GM06990 (cell line): Measurements from ENCODE around the gene OSBPL10.

Experiments used
- DNase-seq: peaks from one replicate; pipeline ENCODE4 v3.0.0-alpha.2; 2011; ENCODE audit not compliant: insufficient read length; ENCODE audit errors: extremely low read depth
- H3K27me3 ChIP-seq: replicated peaks from 2 replicates; pipeline ENCODE4 v1.6.0; 2011; ENCODE audit warnings: low read length; ENCODE audit not compliant: control insufficient read depth, insufficient read depth
- H3K36me3 ChIP-seq: 2 replicates; pipeline ENCODE4 v1.5.1; 2011; ENCODE audit warnings: low read length; ENCODE audit not compliant: control insufficient read depth, insufficient read depth
- H3K4me3 ChIP-seq: replicated peaks from 2 replicates; pipeline ENCODE4 v1.5.1; 2011; ENCODE audit warnings: low read depth, mild to moderate bottlenecking, control low read depth, low read length
- TF ChIP-seq, protein P1 (sequence below): IDR thresholded peaks from 2 replicates; pipeline ENCODE4 v1.5.1; 2011; ENCODE audit warnings: low read length, control low read depth, mild to moderate bottlenecking, inconsistent platforms; ENCODE audit not compliant: insufficient read depth, poor library complexity, severe bottlenecking

The OSBPL10 gene

DNA sequence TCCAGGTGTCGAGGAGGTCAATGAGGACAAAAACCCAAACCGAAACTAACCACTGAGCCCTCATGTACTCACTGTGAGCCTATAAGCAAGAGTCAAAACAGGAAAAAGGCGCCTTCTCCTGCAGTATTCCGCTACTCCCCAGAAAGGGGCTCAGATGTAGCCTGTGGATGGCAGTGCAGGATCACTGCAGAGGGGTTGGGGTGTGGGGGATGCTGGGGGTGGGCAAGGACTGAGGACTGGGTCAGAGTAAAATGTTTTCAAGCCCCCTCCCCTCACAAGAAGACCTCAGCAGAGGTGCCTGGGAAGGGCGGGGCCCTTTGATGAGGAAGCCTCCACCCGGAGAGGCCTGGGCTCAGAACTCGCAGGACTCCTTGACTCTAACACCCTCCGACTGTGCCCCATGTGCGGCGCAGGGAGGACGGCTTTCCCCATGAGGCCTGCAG, 170.1 kb downstream of the OSBPL10 start:
- no peaks in the 10 kb centered on the region; the same call in 1 of the 2 replicates for H3K27me3 ChIP-seq
- H3K36me3 ChIP-seq = no peaks in the 10 kb centered on the region
- no peak overlapping the region for H3K4me3 ChIP-seq
- DNase-seq = no peak
- TF ChIP-seq, protein P1, sequence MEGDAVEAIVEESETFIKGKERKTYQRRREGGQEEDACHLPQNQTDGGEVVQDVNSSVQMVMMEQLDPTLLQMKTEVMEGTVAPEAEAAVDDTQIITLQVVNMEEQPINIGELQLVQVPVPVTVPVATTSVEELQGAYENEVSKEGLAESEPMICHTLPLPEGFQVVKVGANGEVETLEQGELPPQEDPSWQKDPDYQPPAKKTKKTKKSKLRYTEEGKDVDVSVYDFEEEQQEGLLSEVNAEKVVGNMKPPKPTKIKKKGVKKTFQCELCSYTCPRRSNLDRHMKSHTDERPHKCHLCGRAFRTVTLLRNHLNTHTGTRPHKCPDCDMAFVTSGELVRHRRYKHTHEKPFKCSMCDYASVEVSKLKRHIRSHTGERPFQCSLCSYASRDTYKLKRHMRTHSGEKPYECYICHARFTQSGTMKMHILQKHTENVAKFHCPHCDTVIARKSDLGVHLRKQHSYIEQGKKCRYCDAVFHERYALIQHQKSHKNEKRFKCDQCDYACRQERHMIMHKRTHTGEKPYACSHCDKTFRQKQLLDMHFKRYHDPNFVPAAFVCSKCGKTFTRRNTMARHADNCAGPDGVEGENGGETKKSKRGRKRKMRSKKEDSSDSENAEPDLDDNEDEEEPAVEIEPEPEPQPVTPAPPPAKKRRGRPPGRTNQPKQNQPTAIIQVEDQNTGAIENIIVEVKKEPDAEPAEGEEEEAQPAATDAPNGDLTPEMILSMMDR = no peak

DNA sequence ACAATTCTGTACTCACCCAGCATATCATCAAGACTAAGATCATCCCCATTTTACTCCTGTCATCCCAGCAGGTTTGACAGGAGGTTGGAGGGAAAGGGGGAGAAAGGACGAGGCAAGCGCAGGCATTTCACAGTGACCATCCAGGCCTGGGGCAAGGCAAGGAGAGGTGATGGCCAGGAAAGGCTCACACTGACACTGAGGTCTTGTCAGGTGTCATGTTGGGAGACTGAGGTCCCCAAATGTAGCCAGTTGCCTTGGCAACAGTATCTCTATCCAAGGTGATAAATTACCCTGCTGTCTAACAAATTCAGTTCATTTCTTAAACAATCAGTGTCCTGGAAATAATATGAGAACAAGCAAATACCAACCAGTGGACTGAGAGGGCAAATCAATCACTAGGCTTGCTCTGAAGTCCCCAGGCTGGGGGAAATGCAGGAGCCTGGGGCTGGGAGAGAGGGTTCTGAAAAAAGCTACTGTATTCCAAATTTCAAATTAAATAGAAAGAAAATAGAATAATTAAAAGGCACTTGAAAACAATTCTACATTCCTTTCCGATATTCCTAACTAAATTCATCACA, 172.8 kb downstream of the OSBPL10 start:
- no peaks in the 10 kb centered on the region for H3K36me3 ChIP-seq
- TF ChIP-seq, protein P1 = no peak

DNA sequence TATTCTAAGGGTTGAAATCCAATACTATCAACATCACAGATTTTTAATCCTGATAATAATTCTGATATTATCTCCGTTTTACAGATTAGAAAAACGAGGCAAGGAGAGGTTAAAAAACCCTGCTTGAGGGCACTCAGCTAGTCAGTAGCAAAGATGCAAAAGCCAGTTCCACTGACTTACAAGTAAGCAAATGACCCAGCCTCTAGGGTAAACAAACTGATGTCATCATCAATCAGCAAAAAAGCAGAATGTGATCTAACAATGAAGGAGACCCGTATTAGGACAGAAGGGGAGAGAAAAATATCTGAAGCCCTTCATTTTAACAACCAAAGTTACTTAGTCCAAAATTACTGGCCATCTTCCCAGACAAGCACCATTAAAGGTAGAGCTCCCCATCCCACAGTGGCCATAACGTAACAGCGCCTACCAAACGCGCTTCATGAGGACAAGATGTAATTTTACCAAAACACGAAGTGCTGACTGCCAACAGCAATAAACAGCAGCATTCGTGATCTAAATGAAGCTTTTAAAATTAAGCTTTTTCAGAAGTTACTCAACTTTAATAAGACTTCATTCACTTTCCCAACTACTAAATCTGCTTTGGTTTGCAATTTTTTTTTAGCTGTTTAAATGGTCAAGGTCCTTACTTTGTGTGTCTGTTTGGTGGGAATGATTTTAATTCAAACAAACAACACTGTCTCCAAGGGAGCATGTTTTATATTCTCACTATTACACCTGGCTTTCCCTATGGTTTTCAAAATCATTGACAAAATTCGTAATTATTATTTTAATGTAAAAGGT, 176.6 kb downstream of the OSBPL10 start:
- Histone ChIP-seq H3K36me3 (no peaks in the 10 kb centered on the region), H3K4me3 (no peak overlapping the region), H3K27me3 (no peaks in the 10 kb centered on the region)
- TF ChIP-seq, protein P1 = no peak
- DNase-seq = no peak

More for the DNA sequence above, 172.8 kb downstream of the OSBPL10 start:
- no peaks in the 10 kb centered on the region; the same call in 1 of the 2 replicates for H3K27me3 ChIP-seq
- H3K4me3 ChIP-seq = no peak overlapping the region
- DNase-seq = no peak

DNA sequence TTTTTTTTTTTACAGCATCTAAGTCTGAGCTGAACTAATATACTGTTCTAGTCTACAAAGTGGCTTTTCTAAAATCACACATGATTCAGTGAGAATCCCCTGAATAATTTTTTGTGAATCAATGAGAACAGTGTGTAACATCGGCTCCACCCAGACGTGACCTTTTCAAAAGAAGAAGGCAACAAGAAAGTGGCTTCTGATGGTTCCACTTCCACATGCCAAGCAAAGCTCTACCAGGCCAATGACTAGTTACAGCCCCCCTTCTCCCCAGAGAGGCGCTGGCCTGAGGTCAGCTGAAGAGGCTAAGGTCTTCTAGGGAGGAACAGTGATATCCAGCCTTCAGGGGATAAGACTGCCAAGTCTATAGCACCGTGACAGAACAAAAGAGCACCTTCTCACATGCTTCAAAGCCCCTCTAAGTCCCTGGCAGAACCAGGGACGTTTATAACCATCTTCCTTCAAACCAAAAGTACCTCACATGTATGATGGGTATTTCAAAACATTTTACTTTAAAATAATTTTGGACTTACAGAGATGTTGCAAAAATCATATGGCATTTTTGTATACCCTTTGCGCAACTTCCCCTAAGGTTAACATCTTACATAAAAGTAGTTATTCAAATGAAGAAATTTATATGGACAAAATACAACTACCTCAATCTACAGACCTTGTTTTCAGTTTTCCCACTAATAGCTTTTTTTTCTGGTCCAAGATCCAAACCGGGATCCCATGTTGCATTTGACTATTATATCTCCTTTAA, 177.9 kb downstream of the OSBPL10 start:
- DNase-seq = peak; percentile 32
- H3K27me3 ChIP-seq = no peaks in the 10 kb centered on the region
- no peaks in the 10 kb centered on the region for H3K36me3 ChIP-seq
- TF ChIP-seq, protein P1 = no peak
- no peak overlapping the region for H3K4me3 ChIP-seq

DNA sequence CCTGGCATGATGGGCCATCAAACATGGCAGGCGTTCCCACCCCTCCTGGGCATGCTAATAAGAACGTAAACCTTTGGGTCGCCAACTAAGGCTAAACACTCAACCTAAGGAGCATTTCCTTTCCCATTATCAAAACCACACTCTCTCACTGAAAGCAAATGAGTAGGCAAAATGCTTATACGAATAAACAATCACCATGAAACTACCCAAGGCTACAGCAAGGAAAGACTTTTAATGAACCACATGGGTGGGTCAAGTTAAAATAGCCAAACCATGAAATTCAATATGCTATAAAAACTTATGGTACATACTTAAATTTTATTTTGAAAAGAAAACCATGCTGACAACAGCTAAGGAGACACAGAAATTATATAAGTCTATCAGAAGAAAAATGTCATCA, 180.6 kb downstream of the OSBPL10 start:
- TF ChIP-seq, protein P1 = no peak
- H3K27me3 ChIP-seq = no peaks in the 10 kb centered on the region
- DNase-seq = no peak
- H3K36me3 ChIP-seq = no peaks in the 10 kb centered on the region
- H3K4me3 ChIP-seq = no peak overlapping the region
